A549 (cell line): ENCODE measurements around the gene EXOG. TPM values are rescaled to one million over a fixed set of nuclear protein-coding genes. Genes with fewer than 3 reads are reported as not detected.

Experiments
- ATAC-seq, 2 experiments: fragments of 200-7000 bp in 1 of 2; fragments of >200 bp in 1 of 2; cut with Nextera tagmentation in 1 of 2; cut with Tn5 transposase in 1 of 2; 3 replicates each; pipeline versions ENCODE4 v1.8.0 to v1.9.1; 2018 to 2020; ENCODE audit warnings: mild to moderate bottlenecking in 1 of 2, moderate library complexity in 1 of 2
- CTCF ChIA-PET: fragments of 300-600 bp; sonication (Branson Sonifier 250); formaldehyde crosslinking; extraction: SDS; loops from one replicate; lab custom pipeline; 2021; ENCODE audit warnings: antibody characterized with exemption, inconsistent platforms; lab: Yijun Ruan, JAX
- POLR2A ChIA-PET: fragments of 350-600 bp; formaldehyde crosslinking; extraction: SDS; loops from one replicate; lab custom pipeline; 2021; ENCODE audit warnings: antibody characterized with exemption, inconsistent platforms; lab: Yijun Ruan, JAX
- DNase-seq, 2 experiments: peaks; one replicate each; pipeline versions ENCODE4 v3.0.0 to v3.0.0-alpha.2; 2011 to 2016; ENCODE audit warnings: low read depth in 1 of 2, low spot score in 1 of 2
- FAIRE-seq: peaks from 2 replicates; lab custom pipeline; 2011; peaks lifted over from hg19 to GRCh38; lab: Jason Lieb, UNC
- H3K27ac ChIP-seq, 2 experiments: fragments of >200 bp; sonication (Bioruptor Twin); formaldehyde crosslinking; 3 replicates each; pipeline ENCODE4 v1.5.1; 2016 to 2017
- H3K4me1 ChIP-seq: fragments of >200 bp; sonication (Bioruptor Twin); formaldehyde crosslinking; 3 replicates; pipeline ENCODE4 v1.6.1; 2016
- H3K4me2 ChIP-seq: fragments of >200 bp; sonication (Bioruptor Twin); formaldehyde crosslinking; 3 replicates; pipeline ENCODE4 v1.6.1; 2016
- H3K4me3 ChIP-seq: fragments of >200 bp; sonication (Bioruptor Twin); formaldehyde crosslinking; 3 replicates; pipeline ENCODE4 v1.5.1; 2016
- H3K9me3 ChIP-seq: fragments of >200 bp; sonication (Bioruptor Twin); formaldehyde crosslinking; 3 replicates; pipeline ENCODE4 v1.6.1; 2016
- CBX2 ChIP-seq: fragments of 200-600 bp; sonication (generic); IDR thresholded peaks from 2 replicates; pipeline ENCODE4 v1.6.1; 2016; ENCODE audit warnings: low read depth, mild to moderate bottlenecking, borderline replicate concordance
- CBX8 ChIP-seq: fragments of 200-600 bp; sonication (generic); IDR thresholded peaks from 2 replicates; pipeline ENCODE4 v1.6.1; 2016
- CEBPB ChIP-seq, 2 experiments: fragments of >200 bp in 1 of 2; sonication (Bioruptor Twin) in 1 of 2; formaldehyde crosslinking in 1 of 2; IDR thresholded peaks; 2 replicates each; pipeline ENCODE4 v1.6.1; 2012 to 2016
- GATA3 ChIP-seq: IDR thresholded peaks from 2 replicates; pipeline ENCODE4 v1.6.1; 2012; ENCODE audit warnings: borderline replicate concordance
- HDAC2 ChIP-seq: fragments of 200-600 bp; sonication (generic); IDR thresholded peaks from 2 replicates; pipeline ENCODE4 v1.6.1; 2016
- HOXA7 ChIP-seq: fragments of 250-450 bp; sonication (Bioruptor Pico); IDR thresholded peaks from 2 replicates; pipeline ENCODE4 v1.5.0; 2020; ENCODE audit warnings: mild to moderate bottlenecking, moderate library complexity
- HOXB5 ChIP-seq: fragments of 250-450 bp; sonication (Bioruptor Pico); IDR thresholded peaks from 2 replicates; pipeline ENCODE4 v1.5.0; 2020; ENCODE audit warnings: mild to moderate bottlenecking, moderate library complexity
- JUN ChIP-seq, 2 experiments: fragments of >200 bp; sonication (Bioruptor Twin); formaldehyde crosslinking; IDR thresholded peaks; 2 replicates in 1 of 2; 3 replicates in 1 of 2; pipeline ENCODE4 v1.6.1; 2016 to 2017
- KDM5A ChIP-seq: fragments of 200-600 bp; sonication (generic); IDR thresholded peaks from 2 replicates; pipeline ENCODE4 v1.6.1; 2016; ENCODE audit warnings: antibody characterized with exemption, mild to moderate bottlenecking
- MAZ ChIP-seq: fragments of 150-350 bp; IDR thresholded peaks from 2 replicates; pipeline ENCODE4 v1.6.1; 2014; ENCODE audit warnings: antibody characterized with exemption, low read depth, low read length, borderline replicate concordance
- PHF8 ChIP-seq: fragments of 200-600 bp; sonication (generic); IDR thresholded peaks from 2 replicates; pipeline ENCODE4 v1.6.1; 2016; ENCODE audit warnings: low read depth, mild to moderate bottlenecking, antibody characterized with exemption, moderate library complexity, borderline replicate concordance
- POLR2A ChIP-seq: IDR thresholded peaks from 2 replicates; pipeline ENCODE4 v1.6.1; 2012; ENCODE audit warnings: mild to moderate bottlenecking, low read length
- RNF2 ChIP-seq: fragments of 200-600 bp; sonication (generic); IDR thresholded peaks from 2 replicates; pipeline ENCODE4 v1.6.1; 2016; ENCODE audit warnings: low read depth, mild to moderate bottlenecking, antibody characterized with exemption, moderate library complexity, borderline replicate concordance
- SREBF2 ChIP-seq: fragments of 450-650 bp; IDR thresholded peaks from 2 replicates; pipeline ENCODE4 v1.6.1; 2014; ENCODE audit warnings: mild to moderate bottlenecking, moderate library complexity
- WGBS: methylation state at CpG from one replicate; pipeline ENCODE4 v1.1.6; 2017; ENCODE audit errors: missing lambda C conversion rate; 5-methylcytosine and 5-hydroxymethylcytosine counted together
- polyA plus RNA-seq, 4 experiments: library from polyadenylated mRNA; depleted of rRNA in 3 of 4; stranded (reverse); fragments of >200 nt; fragmentation: RNase III in 1 of 4; extraction: RNeasy Plus Mini Kit Qiagen cat#74134 plus additional on column Dnase treatment in 1 of 4; gene quantifications; 2 replicates in 3 of 4; 3 replicates in 1 of 4; pipeline ENCODE4 v1.2.3, GENCODE V29; 2011 to 2017
- TF ChIP-seq, protein P1 (sequence below): IDR thresholded peaks from 2 replicates; pipeline ENCODE4 v1.6.1; 2012
- TF ChIP-seq, protein P2 (sequence below): IDR thresholded peaks from 2 replicates; pipeline ENCODE4 v1.6.1; 2012
- TF ChIP-seq, protein P3 (sequence below): fragments of >200 bp; sonication (Bioruptor Twin); formaldehyde crosslinking; IDR thresholded peaks from 3 replicates; pipeline ENCODE4 v1.5.1; 2016
- TF ChIP-seq, protein P4 (sequence below): IDR thresholded peaks from 2 replicates; pipeline ENCODE4 v1.6.1; 2012; ENCODE audit warnings: low read depth, borderline replicate concordance
- TF ChIP-seq, protein P5 (sequence below): fragments of 150-350 bp; IDR thresholded peaks from 2 replicates; pipeline ENCODE4 v1.6.1; 2014; ENCODE audit warnings: low read depth, mild to moderate bottlenecking, low read length

EXOG gene
- polyA plus RNA-seq, 2 of the 4 experiments (the other 2 are of a cell fraction), result 11.2 to 17.1 TPM

DNA sequence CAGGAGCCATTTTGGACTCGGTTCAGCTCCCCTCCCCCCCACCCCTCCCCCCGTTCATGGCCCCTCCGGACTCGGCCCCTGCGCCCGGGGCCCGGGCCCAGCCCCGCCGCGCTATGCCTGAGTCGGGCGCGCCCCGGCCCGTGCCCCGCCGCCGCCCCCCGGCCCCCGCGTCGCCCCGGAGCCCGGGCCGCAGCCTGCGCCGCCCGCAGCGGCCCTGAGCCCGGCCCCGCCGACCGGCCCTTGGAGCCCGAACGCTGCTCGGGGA is 42.3 kb upstream of the EXOG start:
- WGBS, result no CpG with 5 or more reads among the region's 36 CpGs
- H3K4me3 ChIP-seq, result peak overlapping the region; percentile 93
- CTCF ChIA-PET, result no interaction called here
- POLR2A ChIA-PET, result interaction anchor here (0.7 to 1.3 kb wide), 3 partner anchors 12 to 317 kb away, joined by 3 to 5 read pairs (median 4); partner anchors contain the start of genes ACAA1 and OXSR1
- no peak for DNase-seq
- no peak for TF ChIP-seq HOXA7 (CRISPR knock-in tag)
- TF ChIP-seq, all 56 proteins: peak for 0
- Histone ChIP-seq H3K4me1 (peaks cover 9% of the 10 kb centered on the region; the same call in 2 of the 3 replicates), H3K9me3 (no peaks in the 10 kb centered on the region), H3K27ac (peak overlapping the region; percentile 96 to 98), H3K4me2 (peak overlapping the region; percentile 99)
- no peak for FAIRE-seq
- ATAC-seq, result peak in 1 of 2 experiments; percentile 28; a peak in 3 of 6 replicates

DNA sequence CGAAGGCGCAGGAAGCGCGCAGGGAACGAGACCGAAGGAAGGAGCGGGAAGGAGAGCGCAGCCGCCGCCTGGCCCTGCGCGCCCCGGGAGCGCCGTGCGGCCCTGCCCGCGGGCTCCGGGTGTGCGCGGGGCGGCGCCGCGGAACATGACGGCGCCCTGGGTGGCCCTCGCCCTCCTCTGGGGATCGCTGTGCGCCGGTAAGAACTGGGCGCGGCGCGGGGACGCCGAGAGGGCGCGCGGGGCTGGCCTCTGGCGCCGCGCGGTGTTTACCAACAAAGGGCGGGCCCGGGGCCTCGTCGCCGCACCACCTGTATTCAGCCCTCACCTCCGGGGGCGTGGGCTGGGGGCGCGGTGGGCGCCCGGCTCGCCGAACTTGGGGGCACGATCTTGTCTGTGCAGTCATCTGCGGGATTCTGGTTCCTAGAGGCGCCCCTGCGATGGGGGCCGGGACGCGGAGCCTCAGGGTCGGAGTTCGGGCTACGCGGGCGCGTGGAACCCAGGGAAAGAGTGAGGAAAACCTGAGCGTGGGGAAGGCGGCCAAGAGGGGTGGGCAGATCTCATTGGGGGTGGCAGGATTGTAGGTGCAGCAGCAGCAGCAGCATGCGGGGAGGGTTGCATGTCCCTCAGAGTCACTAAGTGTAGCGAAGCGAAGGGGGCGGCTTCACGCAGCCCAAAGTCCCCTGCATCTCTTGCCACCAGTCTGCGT is 41.8 kb upstream of the EXOG start:
- Histone ChIP-seq H3K9me3 (no peaks in the 10 kb centered on the region), H3K27ac (peak overlapping the region; percentile 96 to 98), H3K4me2 (peak overlapping the region; percentile 99), H3K4me1 (peaks cover 9% of the 10 kb centered on the region; the same call in 2 of the 3 replicates), H3K4me3 (peak overlapping the region; percentile 93)
- POLR2A ChIA-PET, result interaction anchor here (1.0 to 1.3 kb wide), 2 partner anchors 289 to 317 kb away, joined by 4 to 5 read pairs; partner anchors contain the start of genes ACAA1 and OXSR1
- ATAC-seq (peak; percentile 45 to 51), DNase-seq (peak; percentile 29 to 33), FAIRE-seq (no peak)
- TF ChIP-seq, protein P1, sequence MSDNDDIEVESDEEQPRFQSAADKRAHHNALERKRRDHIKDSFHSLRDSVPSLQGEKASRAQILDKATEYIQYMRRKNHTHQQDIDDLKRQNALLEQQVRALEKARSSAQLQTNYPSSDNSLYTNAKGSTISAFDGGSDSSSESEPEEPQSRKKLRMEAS, result 0 out of 2 replicates have a peak, but pooled peaks have one; percentile 9
- peak; percentile 83 for TF ChIP-seq PHF8
- TF ChIP-seq POLR2A, result 0 out of 2 replicates have a peak, but pooled peaks have one; percentile 2
- TF ChIP-seq, protein P2, sequence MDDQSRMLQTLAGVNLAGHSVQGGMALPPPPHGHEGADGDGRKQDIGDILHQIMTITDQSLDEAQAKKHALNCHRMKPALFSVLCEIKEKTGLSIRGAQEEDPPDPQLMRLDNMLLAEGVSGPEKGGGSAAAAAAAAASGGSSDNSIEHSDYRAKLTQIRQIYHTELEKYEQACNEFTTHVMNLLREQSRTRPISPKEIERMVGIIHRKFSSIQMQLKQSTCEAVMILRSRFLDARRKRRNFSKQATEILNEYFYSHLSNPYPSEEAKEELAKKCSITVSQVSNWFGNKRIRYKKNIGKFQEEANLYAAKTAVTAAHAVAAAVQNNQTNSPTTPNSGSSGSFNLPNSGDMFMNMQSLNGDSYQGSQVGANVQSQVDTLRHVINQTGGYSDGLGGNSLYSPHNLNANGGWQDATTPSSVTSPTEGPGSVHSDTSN, result no peak
- CTCF ChIA-PET, result interaction anchor here (1.2 to 1.3 kb wide), 2 partner anchors 19 to 197 kb away, joined by 3 to 4 read pairs; no protein-coding TSS in a partner anchor
- 2% methylated on average over 31 of the region's 78 CpGs for WGBS

DNA sequence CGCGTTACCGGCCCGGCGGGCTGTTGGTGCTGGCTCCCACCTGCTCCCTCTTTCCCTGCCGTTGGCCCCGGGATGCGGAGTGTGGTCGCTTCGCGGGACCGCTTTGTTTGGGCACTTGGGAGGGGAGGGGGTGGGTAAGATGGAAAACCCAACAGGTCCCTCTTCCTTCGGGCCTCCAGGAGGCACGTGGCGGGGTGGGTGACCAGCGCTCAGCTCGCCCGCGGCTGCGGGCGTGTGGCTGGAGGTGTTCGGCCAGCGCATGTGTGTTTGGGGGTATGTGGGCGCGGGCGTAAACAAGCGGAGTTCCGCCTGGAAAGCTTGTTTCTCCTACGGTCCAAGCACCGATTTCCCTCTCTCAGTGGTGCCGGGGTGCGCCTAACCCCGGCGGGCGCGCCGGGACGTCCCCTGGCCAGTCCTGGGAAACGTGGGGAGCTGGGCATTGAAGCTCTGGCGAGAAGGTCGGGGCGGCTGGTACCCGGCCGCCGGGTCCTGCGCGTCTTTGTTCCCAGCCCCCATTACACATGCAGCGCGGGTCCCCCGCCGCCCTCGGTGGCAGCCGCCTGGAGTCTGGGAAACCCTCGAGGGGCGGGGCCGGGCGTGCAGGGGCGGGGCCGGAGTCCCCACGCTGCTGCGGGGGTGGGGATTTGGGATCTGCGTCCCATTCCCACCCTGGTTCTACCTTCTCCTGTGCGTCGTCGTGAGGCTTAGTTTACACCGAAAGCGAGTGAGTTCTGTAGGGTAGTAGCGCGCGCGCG is 41.1 kb upstream of the EXOG start:
- H3K9me3 ChIP-seq, result no peaks in the 10 kb centered on the region
- peaks cover 9% of the 10 kb centered on the region; the same call in 2 of the 3 replicates for H3K4me1 ChIP-seq
- H3K4me2 ChIP-seq, result peak overlapping the region; percentile 99
- WGBS, result 2% methylated on average over 18 of the region's 72 CpGs
- ChIA-PET POLR2A (interaction anchor here (1.1 kb wide), 1 partner anchor 318 kb away, joined by 4 read pairs; the partner anchor contains the start of gene ACAA1), CTCF (interaction anchor here (1.2 to 3.9 kb wide), 5 partner anchors 18 to 202 kb away, joined by 3 to 22 read pairs (median 4); partner anchors contain the start of gene XYLB)
- ATAC-seq (peak; percentile 44 to 79), FAIRE-seq (no peak), DNase-seq (peak; percentile 54 to 82)
- H3K4me3 ChIP-seq, result peak overlapping the region; percentile 93
- TF ChIP-seq HDAC2, result no peak
- TF ChIP-seq, protein P3, sequence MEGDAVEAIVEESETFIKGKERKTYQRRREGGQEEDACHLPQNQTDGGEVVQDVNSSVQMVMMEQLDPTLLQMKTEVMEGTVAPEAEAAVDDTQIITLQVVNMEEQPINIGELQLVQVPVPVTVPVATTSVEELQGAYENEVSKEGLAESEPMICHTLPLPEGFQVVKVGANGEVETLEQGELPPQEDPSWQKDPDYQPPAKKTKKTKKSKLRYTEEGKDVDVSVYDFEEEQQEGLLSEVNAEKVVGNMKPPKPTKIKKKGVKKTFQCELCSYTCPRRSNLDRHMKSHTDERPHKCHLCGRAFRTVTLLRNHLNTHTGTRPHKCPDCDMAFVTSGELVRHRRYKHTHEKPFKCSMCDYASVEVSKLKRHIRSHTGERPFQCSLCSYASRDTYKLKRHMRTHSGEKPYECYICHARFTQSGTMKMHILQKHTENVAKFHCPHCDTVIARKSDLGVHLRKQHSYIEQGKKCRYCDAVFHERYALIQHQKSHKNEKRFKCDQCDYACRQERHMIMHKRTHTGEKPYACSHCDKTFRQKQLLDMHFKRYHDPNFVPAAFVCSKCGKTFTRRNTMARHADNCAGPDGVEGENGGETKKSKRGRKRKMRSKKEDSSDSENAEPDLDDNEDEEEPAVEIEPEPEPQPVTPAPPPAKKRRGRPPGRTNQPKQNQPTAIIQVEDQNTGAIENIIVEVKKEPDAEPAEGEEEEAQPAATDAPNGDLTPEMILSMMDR, result no peak
- TF ChIP-seq, protein P4, sequence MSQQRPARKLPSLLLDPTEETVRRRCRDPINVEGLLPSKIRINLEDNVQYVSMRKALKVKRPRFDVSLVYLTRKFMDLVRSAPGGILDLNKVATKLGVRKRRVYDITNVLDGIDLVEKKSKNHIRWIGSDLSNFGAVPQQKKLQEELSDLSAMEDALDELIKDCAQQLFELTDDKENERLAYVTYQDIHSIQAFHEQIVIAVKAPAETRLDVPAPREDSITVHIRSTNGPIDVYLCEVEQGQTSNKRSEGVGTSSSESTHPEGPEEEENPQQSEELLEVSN, result peak; percentile 81
- TF ChIP-seq, protein P5, sequence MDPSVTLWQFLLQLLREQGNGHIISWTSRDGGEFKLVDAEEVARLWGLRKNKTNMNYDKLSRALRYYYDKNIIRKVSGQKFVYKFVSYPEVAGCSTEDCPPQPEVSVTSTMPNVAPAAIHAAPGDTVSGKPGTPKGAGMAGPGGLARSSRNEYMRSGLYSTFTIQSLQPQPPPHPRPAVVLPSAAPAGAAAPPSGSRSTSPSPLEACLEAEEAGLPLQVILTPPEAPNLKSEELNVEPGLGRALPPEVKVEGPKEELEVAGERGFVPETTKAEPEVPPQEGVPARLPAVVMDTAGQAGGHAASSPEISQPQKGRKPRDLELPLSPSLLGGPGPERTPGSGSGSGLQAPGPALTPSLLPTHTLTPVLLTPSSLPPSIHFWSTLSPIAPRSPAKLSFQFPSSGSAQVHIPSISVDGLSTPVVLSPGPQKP, result no peak
- TF ChIP-seq RNF2, result no peak; the same call in 1 of the 2 replicates
- TF ChIP-seq GATA3, result no peak
- no peak for TF ChIP-seq MAZ
- TF ChIP-seq JUN (IDR thresholded peaks at IDR 0.05), result peak in 1 of 2 experiments; percentile 26; a peak in 1 of 5 replicates
- TF ChIP-seq POLR2A, result peak; percentile 24; the same call in 1 of the 2 replicates
- no peak for TF ChIP-seq CBX2
- no peak for TF ChIP-seq SREBF2
- TF ChIP-seq, protein P1, result peak; percentile 90
- no peak for TF ChIP-seq KDM5A
- no peak for TF ChIP-seq CBX8
- no peak for TF ChIP-seq HOXB5
- no peak for TF ChIP-seq CEBPB (IDR thresholded peaks at IDR 0.05)
- H3K27ac ChIP-seq, result peak overlapping the region; percentile 96 to 98
